Measurements from ENCODE around the gene SLC25A38. TPM values are rescaled to one million over a fixed set of nuclear protein-coding genes. Genes with fewer than 3 reads are reported as not detected.
A peak's percentile ranks its signal among the peaks of the same experiment; 100 is the strongest.

The SLC25A38 gene
- total and polyA plus RNA-seq, 3 donors from 2014 or later, result 41.8 to 52.9 (median 46.1) TPM

DNA sequence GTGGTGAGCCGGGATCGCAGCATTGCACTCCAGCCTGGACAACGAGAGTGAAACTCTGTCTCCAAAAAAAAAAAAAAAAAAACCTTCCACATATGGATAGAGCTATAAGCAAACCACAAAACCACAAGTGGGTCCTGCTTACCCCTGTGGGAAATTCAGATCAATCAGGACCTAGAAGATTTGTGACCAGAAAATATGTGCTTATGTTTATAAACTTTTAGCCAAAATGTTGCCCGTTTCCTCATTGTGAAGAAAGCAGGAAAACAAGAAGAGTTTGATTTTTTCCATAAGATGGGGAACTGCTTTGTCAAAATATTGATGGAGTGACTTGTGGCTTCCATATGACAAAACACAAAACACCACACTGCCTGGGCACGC is 3.4 kb upstream of the SLC25A38 start:
- Histone ChIP-seq H3K4me1 (peaks cover 10% of the 10 kb centered on the region), H3K27ac (no peak overlapping the region), H3K9me3 (no peaks in the 10 kb centered on the region), H3K4me3 (no peak overlapping the region), H3K27me3 (no peaks in the 10 kb centered on the region), H3K36me3 (ENCODE audit: low read depth, missing control alignments) (no peaks in the 10 kb centered on the region)
- WGBS, 2 donors, result 93 to 99% methylated on average over 5 of the region's 5 CpGs
- intact Hi-C loops (cut with DNase I; ENCODE audit: low total_unique reads), result no loop called here
- DNase-seq, result no peak
- TF ChIP-seq, protein P1, sequence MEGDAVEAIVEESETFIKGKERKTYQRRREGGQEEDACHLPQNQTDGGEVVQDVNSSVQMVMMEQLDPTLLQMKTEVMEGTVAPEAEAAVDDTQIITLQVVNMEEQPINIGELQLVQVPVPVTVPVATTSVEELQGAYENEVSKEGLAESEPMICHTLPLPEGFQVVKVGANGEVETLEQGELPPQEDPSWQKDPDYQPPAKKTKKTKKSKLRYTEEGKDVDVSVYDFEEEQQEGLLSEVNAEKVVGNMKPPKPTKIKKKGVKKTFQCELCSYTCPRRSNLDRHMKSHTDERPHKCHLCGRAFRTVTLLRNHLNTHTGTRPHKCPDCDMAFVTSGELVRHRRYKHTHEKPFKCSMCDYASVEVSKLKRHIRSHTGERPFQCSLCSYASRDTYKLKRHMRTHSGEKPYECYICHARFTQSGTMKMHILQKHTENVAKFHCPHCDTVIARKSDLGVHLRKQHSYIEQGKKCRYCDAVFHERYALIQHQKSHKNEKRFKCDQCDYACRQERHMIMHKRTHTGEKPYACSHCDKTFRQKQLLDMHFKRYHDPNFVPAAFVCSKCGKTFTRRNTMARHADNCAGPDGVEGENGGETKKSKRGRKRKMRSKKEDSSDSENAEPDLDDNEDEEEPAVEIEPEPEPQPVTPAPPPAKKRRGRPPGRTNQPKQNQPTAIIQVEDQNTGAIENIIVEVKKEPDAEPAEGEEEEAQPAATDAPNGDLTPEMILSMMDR (IDR thresholded peaks at IDR 0.05), result no peak

DNA sequence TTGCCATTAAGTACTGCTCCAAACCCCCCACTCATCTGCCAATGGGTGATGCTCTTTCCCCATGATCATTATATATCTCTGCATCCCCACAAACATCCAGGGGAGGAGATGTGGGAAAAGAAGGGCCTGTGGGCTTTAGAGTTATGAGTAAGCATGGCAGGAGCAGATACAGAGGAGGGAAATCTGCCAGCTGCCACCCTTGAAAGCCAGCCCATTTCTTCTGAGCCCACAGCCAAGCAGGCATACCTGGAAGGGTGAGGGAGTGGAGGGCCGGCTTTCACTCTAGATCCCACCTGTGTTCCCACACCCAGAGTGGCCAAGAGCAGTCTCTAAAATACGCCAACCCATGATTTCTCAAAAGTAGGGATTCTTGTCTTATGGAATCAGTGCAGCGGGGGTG is 1.7 kb upstream of the SLC25A38 start:
- H3K36me3 ChIP-seq (ENCODE audit: low read depth, missing control alignments), result no peaks in the 10 kb centered on the region
- intact Hi-C loops (cut with DNase I; ENCODE audit: low total_unique reads), result no loop called here
- WGBS, 2 donors, result 71 to 78% methylated on average over 3 of the region's 3 CpGs

DNA sequence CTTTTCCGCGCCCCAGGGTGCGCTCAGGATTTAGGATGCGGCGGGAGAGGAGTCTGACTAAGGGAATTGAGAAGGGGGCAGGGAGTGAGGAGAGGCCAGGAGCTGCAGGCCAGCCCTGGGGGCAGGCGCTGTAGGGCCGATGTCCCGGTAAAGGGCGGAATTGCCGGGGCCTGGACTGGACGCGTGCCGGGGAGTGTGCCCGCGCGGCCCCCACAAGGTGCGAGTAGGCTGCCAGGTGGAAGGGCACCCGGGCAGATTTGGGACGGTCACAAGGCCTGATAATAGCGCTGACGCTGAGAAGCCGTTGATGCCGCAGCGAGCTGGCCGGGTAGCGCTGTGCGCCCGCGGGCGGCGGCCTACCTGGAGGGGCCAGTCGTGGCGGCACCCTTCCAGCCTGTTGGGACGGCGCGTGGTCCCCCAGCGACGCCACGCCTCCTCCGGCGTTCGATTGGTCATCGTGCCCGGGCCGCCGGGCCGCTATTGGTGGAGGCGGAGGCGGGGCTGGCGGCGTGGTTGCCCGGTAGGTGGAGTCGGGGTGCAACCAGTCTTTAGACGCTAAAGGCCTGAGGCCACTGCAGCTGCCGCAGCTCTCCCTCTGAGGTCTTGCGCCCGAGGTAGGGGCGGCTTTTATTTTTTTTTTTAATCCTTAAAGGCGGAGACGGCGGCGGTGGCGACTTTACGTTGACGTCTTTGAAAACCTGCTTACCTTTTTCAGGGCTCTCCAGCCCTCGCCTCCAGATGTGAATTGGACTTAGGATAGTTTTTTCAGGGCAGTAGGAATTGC is 903 bp downstream of the SLC25A38 start:
- peak overlapping the region; percentile 81 to 83 for H3K4me3 ChIP-seq
- H3K9me3 ChIP-seq, result no peaks in the 10 kb centered on the region
- no peaks in the 10 kb centered on the region for H3K36me3 ChIP-seq (ENCODE audit: low read depth, missing control alignments)
- H3K4me1 ChIP-seq, result peaks cover 21% of the 10 kb centered on the region
- peak; percentile 98 for DNase-seq
- 0 to 1% methylated on average over 41 to 65 of the region's 66 CpGs for WGBS, 2 donors
- intact Hi-C loops (cut with DNase I; ENCODE audit: low total_unique reads), result no loop called here
- peak overlapping the region; percentile 83 to 92 for H3K27ac ChIP-seq
- no peaks in the 10 kb centered on the region for H3K27me3 ChIP-seq
- TF ChIP-seq POLR2A (IDR thresholded peaks at IDR 0.05), result peak; percentile 75
- TF ChIP-seq, protein P1 (IDR thresholded peaks at IDR 0.05), result peak in 2 of 3 experiments; percentile 17 to 40

More for the DNA sequence above, 1.7 kb upstream of the SLC25A38 start:
- H3K9me3 ChIP-seq, result no peaks in the 10 kb centered on the region
- no peak overlapping the region for H3K27ac ChIP-seq
- no peak overlapping the region for H3K4me3 ChIP-seq
- TF ChIP-seq, protein P1 (IDR thresholded peaks at IDR 0.05), result no peak
- TF ChIP-seq POLR2A (IDR thresholded peaks at IDR 0.05), result no peak
- DNase-seq, result no peak
- no peaks in the 10 kb centered on the region for H3K27me3 ChIP-seq
- peaks cover 21% of the 10 kb centered on the region for H3K4me1 ChIP-seq

DNA sequence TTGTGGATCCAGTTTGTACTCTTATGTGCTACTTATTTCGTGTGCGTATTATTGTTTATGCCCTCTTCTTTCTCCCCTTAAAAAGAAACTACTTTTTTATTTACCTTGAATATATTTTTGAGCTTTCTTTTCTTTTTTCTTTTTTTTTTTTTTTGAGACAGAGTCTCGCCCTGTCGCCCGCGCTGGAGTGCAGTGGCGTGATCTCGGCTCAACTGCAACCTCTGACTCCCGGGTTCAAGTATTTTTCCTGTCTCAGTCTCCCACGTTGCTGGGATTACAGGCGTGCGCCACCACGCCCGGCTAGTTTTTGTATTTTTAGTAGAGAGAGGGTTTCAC is 1.5 kb downstream of the SLC25A38 start:
- WGBS, 2 donors, result 54% methylated on average over 14 of the region's 14 CpGs
- intact Hi-C loops (cut with DNase I; ENCODE audit: low total_unique reads), result no loop called here
- no peak for DNase-seq
- H3K9me3 ChIP-seq, result no peaks in the 10 kb centered on the region
- no peaks in the 10 kb centered on the region for H3K27me3 ChIP-seq
- peak overlapping the region in 1 of 2 donors; percentile 92 for H3K27ac ChIP-seq
- TF ChIP-seq, protein P1 (IDR thresholded peaks at IDR 0.05), result no peak
- TF ChIP-seq POLR2A (IDR thresholded peaks at IDR 0.05), result no peak
- peak overlapping the region; percentile 81 to 83 for H3K4me3 ChIP-seq
- H3K4me1 ChIP-seq, result peaks cover 21% of the 10 kb centered on the region
- H3K36me3 ChIP-seq (ENCODE audit: low read depth, missing control alignments), result no peaks in the 10 kb centered on the region
